Central memory CD8-positive, alpha-beta T cell (primary cell): Measurements from ENCODE around the gene FBXL16.

ENCODE experiments used
- ATAC-seq: fragments of 150-1000 bp; cut with Tn5 transposase; replicated peaks from 2 replicates; pipeline ENCODE4 v1.10.0; 2022; ENCODE audit warnings: mild to moderate bottlenecking, moderate FRiP score, moderate number of reproducible peaks; ENCODE audit not compliant: poor library complexity, severe bottlenecking; ENCODE audit errors: extremely low read depth
- DNase-seq, 2 donors: peaks; one replicate each; pipeline ENCODE4 v3.0.0; 2021; ENCODE audit warnings: low spot score in 2 of 2
- H3K27ac Mint-ChIP-seq: one replicate; pipeline ENCODE4 v1.8.0; 2022; ENCODE audit warnings: low read depth, mild to moderate bottlenecking, moderate library complexity, mixed read lengths
- H3K27me3 Mint-ChIP-seq: one replicate; pipeline ENCODE4 v1.8.0; 2022; ENCODE audit warnings: mixed read lengths
- H3K36me3 Mint-ChIP-seq: one replicate; pipeline ENCODE4 v1.8.0; 2022; ENCODE audit warnings: mild to moderate bottlenecking, moderate library complexity, mixed read lengths; ENCODE audit not compliant: insufficient read depth
- H3K4me1 Mint-ChIP-seq: one replicate; pipeline ENCODE4 v1.8.0; 2022; ENCODE audit warnings: mixed read lengths
- H3K4me3 Mint-ChIP-seq: one replicate; pipeline ENCODE4 v1.8.0; 2022; ENCODE audit warnings: mild to moderate bottlenecking, moderate library complexity, mixed read lengths
- H3K9me3 Mint-ChIP-seq: one replicate; pipeline ENCODE4 v1.8.0; 2022; ENCODE audit warnings: mixed read lengths

The FBXL16 gene

DNA sequence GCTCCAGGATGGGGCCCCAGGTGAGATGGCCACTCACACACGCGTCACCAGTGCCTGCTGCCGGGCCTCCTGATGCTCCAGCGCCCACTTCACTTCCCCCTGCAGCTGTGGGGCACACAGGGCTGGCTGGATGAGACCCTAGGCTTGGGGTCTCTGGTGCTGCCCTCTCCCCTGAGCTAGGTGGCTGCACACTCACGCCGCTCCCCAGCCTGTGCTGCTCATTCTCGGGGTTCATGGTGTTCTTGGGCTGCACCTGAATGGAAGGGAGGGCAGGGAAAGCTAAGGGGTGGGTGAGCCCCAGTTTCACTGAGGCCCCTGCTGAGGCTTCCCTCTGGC lies 19.4 kb upstream of the FBXL16 start:
- Mint-ChIP-seq H3K4me1 (peaks cover 12% of the 10 kb centered on the region), H3K4me3 (no peak overlapping the region), H3K27ac (no peak overlapping the region), H3K36me3 (peaks cover 23% of the 10 kb centered on the region), H3K9me3 (no peaks in the 10 kb centered on the region), H3K27me3 (no peaks in the 10 kb centered on the region)
- DNase-seq (no peak), ATAC-seq (no peak)

DNA sequence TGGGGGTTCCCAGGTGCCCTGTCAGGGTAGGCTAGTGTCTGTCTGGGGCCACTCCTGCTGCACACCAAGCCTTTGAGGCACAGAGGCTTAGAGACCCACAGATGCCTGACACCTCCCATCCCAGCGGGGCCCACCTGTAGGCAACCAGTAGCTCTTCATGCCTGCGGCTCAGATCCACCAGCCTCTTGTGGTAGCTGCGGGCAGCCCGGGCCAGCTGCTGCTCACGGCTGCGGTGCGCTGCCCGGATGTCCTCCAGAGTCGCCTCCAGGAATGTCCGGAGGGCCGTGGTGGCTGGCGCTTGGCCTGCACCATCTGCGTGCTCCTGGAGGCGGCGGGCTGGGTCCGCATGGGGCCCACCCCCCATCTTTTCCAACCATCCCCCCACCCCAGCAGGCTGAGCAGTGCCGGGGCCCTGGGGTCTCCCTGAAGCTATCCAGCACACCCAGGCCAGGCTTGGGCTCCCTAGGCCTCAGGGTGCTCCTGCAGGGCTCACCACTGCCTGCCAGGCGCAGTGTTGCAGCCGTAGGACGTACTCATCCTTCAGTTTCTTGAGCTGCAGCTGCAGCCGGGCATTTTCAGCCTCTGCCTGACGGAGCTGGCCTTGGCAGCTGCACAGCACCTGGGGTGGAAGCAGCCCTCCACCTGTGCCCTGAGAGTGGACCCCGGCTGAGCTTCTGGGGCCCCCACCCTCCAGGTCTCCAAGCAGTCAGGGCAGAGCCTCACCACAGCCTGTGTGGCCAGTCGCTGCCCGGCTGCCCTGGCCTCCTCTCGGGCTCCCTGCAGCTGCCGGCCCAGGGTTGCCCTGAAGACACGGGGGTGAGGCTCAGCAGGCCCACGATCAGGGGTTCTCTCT lies 18.8 kb upstream of the FBXL16 start:
- H3K27me3 Mint-ChIP-seq, result no peaks in the 10 kb centered on the region
- no peak overlapping the region for H3K27ac Mint-ChIP-seq
- H3K4me1 Mint-ChIP-seq, result peaks cover 18% of the 10 kb centered on the region
- peaks cover 22% of the 10 kb centered on the region for H3K36me3 Mint-ChIP-seq
- no peaks in the 10 kb centered on the region for H3K9me3 Mint-ChIP-seq
- no peak overlapping the region for H3K4me3 Mint-ChIP-seq
- DNase-seq (no peak), ATAC-seq (no peak)

DNA sequence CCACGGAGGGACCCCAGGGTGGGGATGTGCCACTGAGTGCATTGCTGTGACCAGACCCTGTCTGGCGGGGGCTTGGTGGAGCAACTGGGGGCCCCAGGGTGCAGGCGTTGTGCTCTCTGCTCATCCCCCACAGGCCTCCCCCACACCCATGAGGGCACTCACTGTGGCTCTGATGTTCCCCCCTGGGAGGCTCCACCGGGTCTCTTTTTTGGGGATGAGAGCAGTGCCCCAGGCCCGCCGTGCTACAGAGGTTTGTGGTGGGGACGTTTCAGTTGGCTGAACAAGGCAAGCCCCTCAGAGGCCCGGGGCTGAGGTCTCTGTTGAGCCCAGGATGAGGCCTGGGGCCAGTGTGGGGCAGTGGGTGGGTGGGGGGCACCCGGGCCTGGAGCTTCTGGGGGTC lies 18.1 kb upstream of the FBXL16 start:
- H3K27ac Mint-ChIP-seq, result no peak overlapping the region
- H3K9me3 Mint-ChIP-seq, result no peaks in the 10 kb centered on the region

DNA sequence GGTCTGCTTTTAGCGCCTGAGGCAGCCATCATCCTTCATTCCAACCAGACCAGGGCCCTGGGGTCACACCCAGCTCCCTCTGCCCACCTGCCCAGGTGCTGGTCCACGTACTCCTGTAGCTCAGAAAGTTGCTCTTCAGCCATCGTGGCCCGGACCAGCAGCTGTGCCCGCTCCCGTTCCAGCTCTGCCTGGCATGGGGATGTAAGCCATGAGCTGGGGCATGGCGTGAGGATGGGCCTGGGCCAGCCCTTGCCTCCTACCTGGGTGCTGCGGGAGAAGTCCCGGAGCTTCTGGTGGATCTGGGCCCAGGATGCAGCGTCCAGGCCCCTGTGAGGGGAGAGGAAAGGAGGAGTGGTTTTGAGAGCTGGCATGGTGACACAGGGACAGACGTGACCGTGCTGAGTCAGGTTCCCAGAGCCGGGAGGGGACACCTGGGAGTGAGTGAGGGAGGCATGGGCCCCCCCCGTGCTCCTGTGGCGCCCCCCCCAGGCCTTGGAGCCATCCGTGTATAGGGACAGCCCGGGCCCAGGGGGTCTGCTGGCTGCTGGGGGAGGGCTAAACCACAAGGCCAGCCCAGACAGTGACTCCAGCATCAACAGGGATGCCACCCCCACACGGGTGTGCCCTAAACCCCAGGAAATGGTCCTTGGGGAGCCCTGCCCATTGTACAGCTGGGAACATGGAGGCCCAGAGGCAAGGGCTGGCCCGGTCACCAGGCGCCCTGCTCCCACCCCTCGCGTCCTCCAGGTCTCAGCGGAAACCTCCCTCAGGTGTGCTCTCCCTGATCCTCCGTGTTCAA lies 17.4 kb upstream of the FBXL16 start:
- no peak for ATAC-seq
- no peaks in the 10 kb centered on the region for H3K27me3 Mint-ChIP-seq

More for the DNA sequence above, 18.1 kb upstream of the FBXL16 start:
- peak overlapping the region; percentile 7 for H3K4me3 Mint-ChIP-seq
- DNase-seq, result no peak
- peaks cover 25% of the 10 kb centered on the region for H3K4me1 Mint-ChIP-seq
- peaks cover 22% of the 10 kb centered on the region for H3K36me3 Mint-ChIP-seq
- no peak for ATAC-seq
- H3K27me3 Mint-ChIP-seq, result no peaks in the 10 kb centered on the region

DNA sequence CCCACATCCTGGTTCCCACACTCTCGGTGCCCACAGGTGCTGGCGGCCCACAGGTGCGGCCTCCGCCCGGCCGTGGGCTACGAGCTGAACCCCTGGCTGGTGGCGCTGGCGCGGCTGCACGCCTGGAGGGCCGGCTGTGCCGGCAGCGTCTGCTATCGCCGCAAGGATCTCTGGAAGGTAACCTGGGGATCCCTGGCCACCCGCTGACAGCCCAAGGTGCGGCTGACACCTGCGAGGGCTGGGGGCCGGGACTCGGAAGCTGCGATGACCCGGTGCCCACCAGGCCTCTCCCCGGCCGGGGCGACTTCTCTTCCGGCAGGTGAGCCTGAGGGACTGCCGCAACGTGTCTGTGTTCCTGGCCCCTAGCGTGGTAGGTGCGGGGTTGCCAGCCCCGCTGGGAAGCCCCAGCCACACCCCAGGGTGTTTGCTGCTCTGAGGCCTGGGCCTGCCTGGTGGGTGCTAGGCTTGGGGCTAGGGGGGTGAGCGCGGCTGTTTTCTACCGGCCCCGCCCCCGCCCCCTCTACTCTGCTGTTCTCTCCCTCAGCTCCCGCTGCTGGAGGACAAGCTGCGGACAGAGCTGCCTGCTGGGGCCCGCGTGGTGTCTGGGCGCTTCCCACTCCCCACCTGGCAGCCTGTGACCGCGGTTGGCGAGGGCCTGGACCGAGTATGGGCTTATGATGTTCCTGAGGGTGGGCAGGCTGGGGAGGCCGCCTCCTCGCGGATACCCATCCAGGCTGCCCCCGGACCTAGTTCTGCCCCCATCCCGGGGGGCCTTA lies 16.4 kb upstream of the FBXL16 start:
- no peak for DNase-seq
- peak overlapping the region; percentile 92 for H3K27ac Mint-ChIP-seq
- peaks cover 17% of the 10 kb centered on the region for H3K36me3 Mint-ChIP-seq

More for the DNA sequence above, 17.4 kb upstream of the FBXL16 start:
- peaks cover 20% of the 10 kb centered on the region for H3K36me3 Mint-ChIP-seq
- no peaks in the 10 kb centered on the region for H3K9me3 Mint-ChIP-seq
- peak overlapping the region; percentile 82 for H3K4me3 Mint-ChIP-seq
- no peak overlapping the region for H3K27ac Mint-ChIP-seq
- DNase-seq, result no peak
- peaks cover 25% of the 10 kb centered on the region for H3K4me1 Mint-ChIP-seq

DNA sequence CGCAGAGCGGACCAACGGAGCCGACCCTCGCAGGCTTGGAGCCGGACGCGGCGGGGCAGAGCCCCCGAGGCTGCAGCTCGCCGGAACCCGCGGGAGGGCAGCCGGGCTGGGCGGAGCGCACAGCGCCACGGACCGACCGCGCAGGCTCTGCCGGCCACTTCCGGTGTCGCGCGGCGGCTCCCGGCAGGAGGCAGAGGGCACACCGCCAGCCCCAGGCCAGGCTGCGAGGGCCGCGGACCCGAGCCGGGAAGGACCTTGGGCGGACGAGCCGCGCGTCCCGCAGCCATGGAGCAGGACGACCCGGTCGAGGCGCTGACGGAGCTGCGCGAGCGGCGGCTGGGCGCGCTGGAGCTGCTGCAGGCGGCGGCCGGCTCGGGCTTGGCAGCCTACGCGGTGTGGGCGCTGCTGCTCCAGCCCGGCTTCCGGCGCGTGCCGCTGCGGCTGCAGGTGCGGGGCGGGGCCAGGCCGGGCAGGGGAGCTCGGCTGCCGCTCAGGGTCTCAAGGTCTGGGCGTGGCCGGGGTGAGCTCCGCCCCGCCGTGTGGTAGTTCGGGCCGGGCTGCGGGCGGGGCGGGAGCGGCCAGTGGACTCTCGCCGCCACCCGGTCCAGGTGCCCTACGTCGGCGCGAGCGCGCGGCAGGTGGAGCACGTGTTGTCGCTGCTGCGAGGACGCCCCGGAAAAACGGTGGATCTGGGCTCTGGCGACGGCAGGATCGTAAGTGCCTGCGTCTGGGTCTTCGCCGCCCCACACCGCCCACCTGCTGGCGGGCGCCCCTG lies 15.6 kb upstream of the FBXL16 start, which contains the start of gene ANTKMT:
Gene ANTKMT, plus strand, starts transcription at position 157 of the 775 bp plus-strand sequence. Its CDS starts 129 bp downstream, at position 286.
- H3K9me3 Mint-ChIP-seq, result no peaks in the 10 kb centered on the region
- DNase-seq (peak; percentile 60 to 68), ATAC-seq (peak; percentile 73)
- H3K27me3 Mint-ChIP-seq, result no peaks in the 10 kb centered on the region
- peaks cover 29% of the 10 kb centered on the region for H3K4me1 Mint-ChIP-seq
- H3K4me3 Mint-ChIP-seq, result peak within 1 kb of the TSS; percentile 82
- H3K27ac Mint-ChIP-seq, result peak within 1 kb of the TSS; percentile 92
- peaks cover 14% of the 10 kb centered on the region for H3K36me3 Mint-ChIP-seq

More for the DNA sequence above, 16.4 kb upstream of the FBXL16 start:
- ATAC-seq, result peak; percentile 42
- Mint-ChIP-seq H3K4me3 (peak overlapping the region; percentile 82), H3K27me3 (no peaks in the 10 kb centered on the region), H3K4me1 (peaks cover 25% of the 10 kb centered on the region), H3K9me3 (no peaks in the 10 kb centered on the region)

DNA sequence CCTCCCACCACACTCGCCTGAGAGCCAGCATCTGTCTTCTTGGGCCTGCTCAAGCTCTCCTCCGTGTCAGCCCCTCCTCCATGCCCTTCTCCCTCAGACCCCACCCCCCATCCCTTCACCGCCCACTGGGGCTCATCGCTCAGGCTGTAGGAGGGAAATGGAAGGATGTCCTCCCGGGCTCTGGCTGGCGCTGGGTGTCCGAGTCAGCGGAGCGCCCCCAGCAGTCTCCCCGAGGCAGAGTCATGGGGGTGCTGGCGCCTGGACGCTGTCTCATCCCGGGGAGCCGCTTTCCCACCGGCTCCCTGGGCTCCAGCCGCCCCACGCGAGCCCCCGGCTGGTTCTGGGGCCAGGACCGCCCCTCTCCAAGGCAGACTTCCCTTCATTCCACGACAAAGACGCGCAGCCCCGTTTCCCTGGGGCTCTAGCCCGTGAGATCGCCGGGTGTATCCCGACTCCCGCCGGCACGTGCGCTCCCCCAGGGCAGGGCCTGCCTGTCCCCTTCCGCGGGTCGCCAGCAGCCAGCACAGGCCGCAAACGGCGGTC lies 14.9 kb upstream of the FBXL16 start:
- Mint-ChIP-seq H3K36me3 (peaks cover 12% of the 10 kb centered on the region), H3K27ac (peak overlapping the region; percentile 79), H3K4me3 (peak overlapping the region; percentile 82), H3K27me3 (no peaks in the 10 kb centered on the region), H3K9me3 (no peaks in the 10 kb centered on the region), H3K4me1 (peaks cover 32% of the 10 kb centered on the region)
- ATAC-seq, result peak; percentile 19
- DNase-seq, result no peak

DNA sequence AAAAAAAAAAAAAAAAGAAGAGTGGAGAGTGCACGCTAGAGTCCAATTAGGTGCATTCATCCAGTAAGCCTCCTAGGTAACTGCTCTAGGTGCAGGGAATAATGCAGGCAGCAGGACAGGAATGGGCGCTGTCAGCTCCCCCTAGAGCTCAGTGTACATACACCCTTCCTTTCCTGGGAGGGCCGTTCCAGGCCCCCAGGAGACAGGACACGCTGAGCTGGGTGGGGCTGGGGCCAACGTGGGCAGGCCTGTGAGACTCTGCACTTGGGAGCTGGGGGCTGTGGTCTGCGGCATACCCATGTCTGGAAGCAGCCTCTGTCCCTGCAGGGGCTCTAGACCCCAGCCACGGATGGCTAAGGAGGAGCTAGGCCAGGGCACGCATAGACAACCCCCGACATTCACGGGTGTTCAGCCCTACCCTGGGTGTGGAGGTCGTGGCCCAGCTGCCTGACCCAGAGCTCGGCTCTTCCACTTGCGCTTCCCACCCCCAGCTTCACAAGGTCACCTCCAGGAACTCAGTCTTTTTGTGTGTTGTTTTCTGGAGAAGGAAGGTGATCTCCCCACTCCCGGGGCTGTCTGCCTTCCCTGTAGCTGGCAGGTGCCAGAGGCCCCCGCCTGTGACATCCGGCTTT lies 14.3 kb upstream of the FBXL16 start:
- H3K9me3 Mint-ChIP-seq, result no peaks in the 10 kb centered on the region
- no peak for DNase-seq
- peaks cover 12% of the 10 kb centered on the region for H3K36me3 Mint-ChIP-seq
- no peaks in the 10 kb centered on the region for H3K27me3 Mint-ChIP-seq
- peak overlapping the region; percentile 82 for H3K4me3 Mint-ChIP-seq
- H3K27ac Mint-ChIP-seq, result peak overlapping the region; percentile 79
- peak; percentile 1 for ATAC-seq
- peaks cover 32% of the 10 kb centered on the region for H3K4me1 Mint-ChIP-seq

DNA sequence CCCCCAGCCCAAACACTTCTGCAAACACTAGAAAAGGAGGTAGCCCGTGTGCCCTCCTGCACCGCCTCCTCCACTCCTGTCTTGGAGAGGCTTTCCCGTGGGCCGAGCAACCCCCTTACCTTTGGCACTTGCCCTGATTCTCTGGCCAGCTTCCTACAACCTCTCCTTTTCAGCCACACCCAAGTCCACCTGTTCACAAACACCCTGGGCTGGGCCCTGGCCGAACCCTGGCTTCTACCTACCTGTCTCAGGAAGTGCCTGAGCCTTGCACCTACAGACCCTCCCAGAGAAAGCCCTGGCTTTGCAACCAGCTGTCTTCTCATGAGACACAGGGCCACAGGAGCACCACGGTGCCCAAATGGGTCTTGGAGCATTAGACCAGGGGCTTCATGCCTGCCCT lies 13.3 kb upstream of the FBXL16 start:
- no peak for DNase-seq
- Mint-ChIP-seq H3K36me3 (peaks cover 12% of the 10 kb centered on the region), H3K9me3 (no peaks in the 10 kb centered on the region), H3K4me1 (peaks cover 32% of the 10 kb centered on the region), H3K27ac (peak overlapping the region; percentile 52), H3K4me3 (peak overlapping the region; percentile 82), H3K27me3 (no peaks in the 10 kb centered on the region)
- no peak for ATAC-seq

DNA sequence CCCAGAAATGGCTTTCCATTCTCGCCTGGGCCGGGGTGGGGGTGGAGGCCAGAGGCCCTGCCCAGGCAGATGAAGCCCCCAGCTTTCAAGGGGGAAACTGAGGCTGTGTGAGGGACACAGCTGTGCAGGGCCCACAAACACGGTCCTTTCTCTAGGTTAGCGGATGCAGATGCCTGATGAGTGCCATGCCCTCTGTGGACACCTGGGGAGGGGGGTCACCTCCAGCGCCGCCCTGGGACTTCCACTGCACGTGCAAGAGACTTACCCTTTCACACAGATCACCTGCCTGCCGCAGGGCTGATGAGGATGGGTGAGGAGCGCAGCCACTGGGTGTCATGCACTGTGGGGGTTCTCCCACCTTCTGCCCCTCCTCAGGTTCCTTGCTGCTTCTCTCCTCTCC lies 12.8 kb upstream of the FBXL16 start:
- Mint-ChIP-seq H3K9me3 (no peaks in the 10 kb centered on the region), H3K4me3 (no peak overlapping the region), H3K36me3 (peaks cover 12% of the 10 kb centered on the region), H3K27ac (no peak overlapping the region), H3K27me3 (no peaks in the 10 kb centered on the region), H3K4me1 (peaks cover 32% of the 10 kb centered on the region)
- DNase-seq, result no peak
- no peak for ATAC-seq

DNA sequence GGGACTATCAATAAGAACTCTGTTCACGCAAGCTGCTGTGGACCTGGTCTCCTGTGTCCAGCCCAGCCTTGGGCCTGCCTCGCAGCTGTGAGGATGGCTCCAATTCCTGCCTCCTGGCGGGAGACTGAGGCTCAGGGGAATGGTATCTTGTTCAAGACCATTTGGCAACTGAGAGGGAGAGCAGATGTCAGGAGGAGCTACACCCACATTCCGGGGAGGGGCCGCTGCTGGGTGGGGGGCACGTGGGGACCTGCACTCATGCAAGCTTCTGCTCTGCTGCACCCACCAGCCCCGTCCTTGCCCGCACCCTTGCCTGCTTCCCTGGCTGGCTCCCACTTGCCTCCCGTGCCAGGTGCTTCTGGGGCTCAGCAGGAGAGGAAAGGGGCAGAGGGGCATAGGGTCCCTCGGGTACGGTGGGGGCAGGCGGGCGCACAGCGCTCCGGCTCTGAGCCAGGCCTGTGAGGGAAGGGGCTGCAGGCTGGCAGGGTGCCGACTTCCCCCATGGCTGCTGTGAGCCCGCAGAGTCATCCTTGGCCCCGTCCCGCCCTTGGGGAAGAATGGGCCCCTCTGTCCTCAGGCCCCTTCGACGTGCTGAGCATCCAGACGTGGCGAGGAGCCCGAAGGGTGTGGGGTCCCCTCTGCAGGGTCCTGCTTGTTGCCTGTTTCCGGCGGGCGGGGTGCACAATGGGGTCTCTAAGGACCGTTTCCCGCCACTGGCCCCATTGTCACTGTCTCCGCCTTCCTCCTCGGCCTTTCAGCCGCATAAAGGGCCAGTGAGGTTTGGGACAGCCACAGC lies 12.0 kb upstream of the FBXL16 start:
- H3K27ac Mint-ChIP-seq, result no peak overlapping the region
- no peaks in the 10 kb centered on the region for H3K9me3 Mint-ChIP-seq
- H3K4me1 Mint-ChIP-seq, result peaks cover 32% of the 10 kb centered on the region
- no peaks in the 10 kb centered on the region for H3K27me3 Mint-ChIP-seq
- DNase-seq (no peak), ATAC-seq (no peak)
- no peak overlapping the region for H3K4me3 Mint-ChIP-seq
- H3K36me3 Mint-ChIP-seq, result peaks cover 12% of the 10 kb centered on the region
